GM18951 (cell line): ENCODE measurements around the gene MBNL2.

Experiments used
- POLR2A ChIP-seq: IDR thresholded peaks from 4 replicates; pipeline ENCODE4 v1.6.1; 2011; ENCODE audit warnings: mild to moderate bottlenecking; ENCODE audit not compliant: insufficient read length, insufficient read depth; ENCODE audit errors: extremely low read depth
- in situ Hi-C: fragments of 300-500 bp; cut with MboI; formaldehyde crosslinking; loops from one replicate; pipeline ENCODE4 v1.12.0; 2022; ENCODE audit warnings: low sequenced_read_pairs, mixed read lengths, inconsistent platforms; ENCODE audit not compliant: unreplicated experiment

MBNL2 gene

GRCh38 chr13:97392020-97392419 is 169.9 kb downstream of the MBNL2 start:
- in situ Hi-C loops, result no loop called here

GRCh38 chr13:97394542-97394941 is 172.4 kb downstream of the MBNL2 start:
- in situ Hi-C loops, result no loop called here
- TF ChIP-seq POLR2A, result no peak

More at GRCh38 chr13:97392020-97392419, 169.9 kb downstream of the MBNL2 start:
- TF ChIP-seq POLR2A, result no peak

DNA sequence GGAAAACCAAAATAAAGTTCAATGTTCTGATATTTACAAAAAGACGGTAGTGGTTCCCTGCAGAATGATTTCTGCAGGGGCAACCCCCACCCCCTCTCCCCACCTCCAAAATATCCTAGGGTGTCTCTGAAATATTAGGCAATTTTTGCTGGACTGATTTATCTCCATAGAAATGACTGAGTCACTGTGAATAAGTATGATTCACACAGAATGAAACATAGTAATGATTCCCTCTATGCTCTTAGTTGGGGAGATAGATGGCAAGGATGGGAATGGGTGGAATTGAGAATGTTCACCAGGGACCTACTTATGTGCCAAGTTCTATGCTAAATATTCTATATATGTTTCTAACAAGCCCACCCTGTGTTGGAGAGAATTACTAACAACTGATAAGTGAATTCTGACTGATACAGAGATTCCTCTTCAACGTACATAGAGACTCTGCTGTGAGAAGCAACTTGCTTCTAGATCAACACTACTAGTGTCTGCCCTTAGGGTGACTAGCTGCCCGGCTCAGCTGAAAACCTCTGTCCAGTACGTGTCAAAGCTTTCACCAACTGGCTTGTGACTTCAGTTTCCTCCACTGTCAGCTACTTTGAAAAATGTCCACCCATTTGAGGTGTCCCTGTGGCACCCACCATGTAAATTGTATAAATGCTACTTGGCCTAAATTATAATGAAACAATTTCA is 173.5 kb downstream of the MBNL2 start:
- no peak for TF ChIP-seq POLR2A
- in situ Hi-C loops, result no loop called here

DNA sequence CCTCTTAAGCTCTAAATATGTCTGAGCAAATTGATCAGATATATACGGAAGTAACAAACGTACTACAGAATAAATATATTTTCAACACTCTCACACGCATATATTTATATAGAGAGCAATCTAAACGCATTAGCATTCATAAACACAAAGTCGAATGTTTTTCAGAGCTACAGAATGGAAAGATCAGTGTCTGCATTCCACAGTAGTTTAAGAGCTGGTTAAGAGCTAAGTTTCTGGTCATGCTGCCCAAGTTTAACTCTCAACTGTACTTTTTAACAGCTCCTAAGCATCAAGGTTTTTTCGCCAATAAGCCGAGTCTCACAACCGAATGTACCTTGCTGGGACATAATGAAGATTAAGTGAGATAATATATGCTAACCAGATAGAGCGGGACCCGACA is 175.1 kb downstream of the MBNL2 start:
- no peak for TF ChIP-seq POLR2A
- in situ Hi-C loops, result no loop called here

DNA sequence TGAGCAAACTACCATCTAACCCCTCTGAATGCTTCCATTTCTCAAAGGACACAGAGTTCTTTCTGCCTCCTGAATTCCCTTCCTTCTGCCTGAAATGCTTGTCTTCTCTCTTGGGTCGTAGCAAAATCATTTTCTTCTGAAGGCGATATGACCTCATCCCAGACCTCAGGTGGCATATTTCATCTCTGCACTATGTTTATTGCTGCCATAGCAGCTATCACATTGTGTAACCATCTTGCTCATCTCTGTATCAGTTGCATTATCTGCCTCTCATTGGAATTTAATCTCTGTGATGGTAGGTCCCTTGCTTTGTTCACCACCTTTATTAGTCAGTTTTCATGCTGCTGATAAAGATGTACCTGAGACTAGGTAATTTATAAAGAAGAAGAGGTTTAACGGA is 179.3 kb downstream of the MBNL2 start:
- no peak for TF ChIP-seq POLR2A
- in situ Hi-C loops, result no loop called here

DNA sequence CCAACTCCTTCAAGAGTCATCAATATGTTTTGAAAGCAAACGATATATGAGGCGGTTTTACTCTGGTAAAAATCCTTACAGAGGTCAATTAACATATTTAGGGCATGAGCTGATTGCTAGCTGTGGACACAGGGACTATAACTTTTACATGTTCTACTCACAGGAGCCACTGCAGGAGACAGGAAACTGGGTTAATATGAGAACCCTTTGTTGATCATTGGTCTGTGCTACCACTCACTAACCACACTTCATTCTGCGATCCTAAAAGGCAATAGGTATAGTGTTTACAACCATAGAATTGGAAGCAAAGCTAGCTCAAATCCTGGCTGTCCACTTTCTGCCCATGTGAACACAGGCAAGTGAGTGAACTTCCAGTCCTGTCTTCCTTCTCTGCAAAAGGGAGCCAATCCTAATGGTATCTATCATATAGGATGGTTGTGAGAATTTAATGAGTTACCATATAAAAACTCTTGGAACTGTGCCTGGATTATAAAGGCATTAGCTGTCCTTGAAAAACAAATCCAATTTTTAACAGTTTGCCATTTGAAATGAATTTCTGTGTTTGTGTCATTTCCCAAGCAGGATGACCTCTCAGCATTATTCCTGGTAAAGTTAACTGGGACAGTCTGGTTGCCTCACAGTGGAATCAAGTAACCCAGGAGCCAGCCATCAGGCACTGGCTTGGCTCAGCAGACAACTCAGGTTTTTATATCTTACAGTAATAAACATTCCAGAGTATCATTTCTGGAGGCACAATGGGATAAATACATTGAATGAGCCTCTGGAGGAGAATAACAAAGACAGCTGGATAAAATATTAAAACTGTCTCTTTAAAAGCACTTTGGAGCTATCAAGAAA is 182.0 kb downstream of the MBNL2 start:
- in situ Hi-C loops, result no loop called here
- no peak for TF ChIP-seq POLR2A

DNA sequence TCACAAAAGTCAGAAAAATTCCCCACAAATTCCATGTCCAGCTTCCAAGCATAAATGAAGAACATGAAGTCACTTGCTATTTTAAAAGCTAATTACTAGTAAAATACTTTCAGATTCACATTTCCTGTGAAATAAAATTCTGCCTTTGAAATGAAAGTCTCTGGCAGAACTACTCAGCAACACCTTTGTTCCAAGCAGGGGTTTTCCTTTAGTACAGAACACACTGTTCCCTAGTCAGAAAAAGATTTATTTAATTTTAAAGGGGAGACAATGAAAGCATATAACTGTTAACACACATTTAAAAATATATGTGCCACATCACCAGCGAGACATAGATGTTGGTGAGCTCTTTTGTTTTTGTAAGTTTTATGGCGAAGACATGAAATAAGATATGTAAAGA is 185.4 kb downstream of the MBNL2 start:
- in situ Hi-C loops, result no loop called here
- no peak for TF ChIP-seq POLR2A

DNA sequence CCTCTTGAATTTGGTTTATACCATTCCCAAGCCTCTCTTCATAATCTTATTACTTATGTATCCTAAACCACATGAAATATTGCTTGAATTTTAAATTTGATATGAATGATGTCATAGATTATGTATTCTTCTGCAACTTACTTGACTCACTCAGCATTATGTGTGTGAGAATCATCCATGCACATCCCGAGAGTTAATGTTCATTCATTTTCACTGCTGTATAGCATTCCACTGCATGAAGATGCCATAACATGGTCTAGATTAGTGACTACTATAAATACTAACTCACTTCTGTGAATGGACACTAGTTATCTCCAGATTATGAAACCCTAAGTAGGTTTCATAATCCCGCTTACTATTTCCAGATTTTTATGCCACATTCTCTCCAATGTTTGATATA is 186.8 kb downstream of the MBNL2 start:
- in situ Hi-C loops, result no loop called here

DNA sequence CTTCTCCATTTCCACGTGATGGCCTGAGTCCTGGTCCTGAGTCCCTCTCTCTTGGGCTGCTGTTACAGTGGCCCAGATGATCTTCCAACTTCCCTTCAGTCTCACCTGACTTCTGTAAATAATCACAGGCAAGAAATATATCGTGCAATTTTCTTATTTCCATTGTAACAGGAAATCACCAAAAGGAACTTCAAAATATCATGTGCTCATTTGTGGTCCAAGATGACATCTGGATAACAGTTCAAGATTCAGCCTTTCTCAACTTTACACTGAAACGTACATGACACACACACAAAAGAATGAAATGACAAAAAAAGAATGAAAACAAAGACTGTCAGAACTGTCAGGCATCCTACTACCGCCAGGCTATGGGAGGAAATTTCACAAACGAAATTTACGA is 189.9 kb downstream of the MBNL2 start:
- no peak for TF ChIP-seq POLR2A
- in situ Hi-C loops, result no loop called here

More for the DNA sequence above, 186.8 kb downstream of the MBNL2 start:
- TF ChIP-seq POLR2A, result no peak

GRCh38 chr13:97413694-97414093 is 191.6 kb downstream of the MBNL2 start:
- TF ChIP-seq POLR2A, result no peak
- in situ Hi-C loops, result no loop called here

- no peak for TF ChIP-seq POLR2A
- in situ Hi-C loops, result no loop called here
These were observed 192.3 kb downstream of the MBNL2 start for GRCh38 chr13:97414392-97414791.

DNA sequence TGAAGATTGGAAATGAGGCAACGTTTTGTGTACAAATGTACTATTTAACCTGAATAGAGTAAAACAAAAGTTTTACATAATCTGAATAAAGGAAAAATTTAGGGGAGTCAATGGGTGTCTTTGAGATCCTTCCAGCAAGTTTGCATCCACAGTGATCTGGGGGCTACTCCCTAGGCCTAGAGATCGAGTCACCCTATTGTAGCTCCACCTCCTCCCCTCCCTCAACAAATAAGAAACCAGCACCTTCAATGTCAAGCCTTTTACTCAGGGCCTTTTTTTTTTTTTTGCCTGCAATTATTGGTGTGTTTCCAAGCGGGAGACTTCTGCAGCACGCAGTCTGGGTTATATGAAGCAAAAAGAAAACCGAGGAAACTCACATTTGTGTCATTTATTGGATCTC is 195.6 kb downstream of the MBNL2 start:
- in situ Hi-C loops, result no loop called here
- no peak for TF ChIP-seq POLR2A

GRCh38 chr13:97422118-97423054 is 200.3 kb downstream of the MBNL2 start:
- in situ Hi-C loops, result no loop called here
- TF ChIP-seq POLR2A, result no peak
